Measurements from ENCODE around the gene SHOX.

Gene SHOX

DNA sequence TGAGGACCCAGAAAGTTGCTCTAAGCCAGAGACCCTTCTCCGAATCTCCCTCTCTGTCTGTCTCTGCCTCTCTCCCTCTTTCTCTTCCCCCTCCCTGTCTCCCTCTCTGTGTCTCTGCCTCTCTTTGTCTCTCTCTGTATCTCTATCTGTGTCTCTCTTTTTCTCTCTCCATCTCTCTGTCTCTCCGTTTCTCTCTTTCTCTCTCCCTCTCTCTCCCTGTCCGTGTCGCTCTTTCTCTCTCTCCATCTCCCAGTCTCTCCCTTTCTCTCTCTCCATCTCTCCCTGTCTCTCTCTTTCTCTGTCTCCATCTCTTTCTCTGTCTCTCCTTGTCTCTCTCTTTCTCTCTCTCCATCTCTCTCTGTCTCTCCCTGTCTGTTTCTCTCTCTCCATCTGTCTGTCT, 2.6 kb upstream of the SHOX start:
- Histone ChIP-seq H3K4me1 (ENCODE audit: insufficient read depth, poor library complexity, severe bottlenecking) (no peaks in the 10 kb centered on the region), H3K27ac (ENCODE audit: poor library complexity, severe bottlenecking) (no peak overlapping the region), H3K27me3 (ENCODE audit: insufficient read depth, poor library complexity, severe bottlenecking) (peaks cover 55% of the 10 kb centered on the region), H3K36me3 (ENCODE audit: low read depth) (no peaks in the 10 kb centered on the region), H3K9me3 (ENCODE audit: severe bottlenecking) (no peaks in the 10 kb centered on the region), H3K4me3 (ENCODE audit: severe bottlenecking) (no peak overlapping the region)
- ATAC-seq (ENCODE audit: low read depth) = no peak
- no peak for TF ChIP-seq CTCF (IDR thresholded peaks at IDR 0.05; ENCODE audit: poor library complexity, severe bottlenecking)
- DNase-seq (ENCODE audit: low spot score) = no peak

DNA sequence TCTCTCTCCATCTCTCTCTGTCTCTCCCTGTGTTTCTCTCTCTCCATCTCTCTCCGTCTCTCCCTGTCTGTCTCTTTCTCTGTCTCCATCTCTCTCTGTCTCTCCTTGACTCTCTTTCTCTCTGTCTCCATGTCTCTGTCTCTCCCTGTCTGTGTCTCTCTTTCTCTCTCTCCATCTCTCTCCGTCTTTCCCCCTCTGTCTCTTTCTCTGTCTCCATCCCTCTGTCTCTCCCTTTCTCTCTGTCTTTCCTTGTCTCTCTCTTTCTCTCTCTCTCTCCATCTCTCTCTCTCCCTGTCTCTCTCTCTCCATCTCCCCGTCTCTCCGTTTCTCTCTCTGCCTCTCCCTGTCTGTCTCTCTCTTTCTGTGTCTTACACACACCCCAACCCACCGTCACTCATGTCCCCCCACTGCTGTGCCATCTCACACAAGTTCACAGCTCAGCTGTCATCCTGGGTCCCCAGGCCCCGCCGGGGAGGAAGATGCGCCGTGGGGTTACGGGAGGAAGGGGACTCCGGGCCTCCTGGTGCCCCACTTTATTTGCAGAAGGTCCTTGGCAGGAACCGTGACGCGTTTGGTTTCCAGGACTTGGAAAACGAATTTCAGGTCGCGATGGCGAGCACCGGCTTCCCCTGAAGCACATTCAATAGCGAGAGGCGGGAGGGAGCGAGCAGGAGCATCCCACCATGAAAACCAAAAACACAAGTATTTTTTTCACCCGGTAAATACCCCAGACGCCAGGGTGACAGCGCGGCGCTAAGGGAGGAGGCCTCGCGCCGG, 1.2 kb upstream of the SHOX start:
- peaks cover 62% of the 10 kb centered on the region for H3K27me3 ChIP-seq (ENCODE audit: insufficient read depth, poor library complexity, severe bottlenecking)
- no peaks in the 10 kb centered on the region for H3K4me1 ChIP-seq (ENCODE audit: insufficient read depth, poor library complexity, severe bottlenecking)
- DNase-seq (ENCODE audit: low spot score) (no peak), ATAC-seq (ENCODE audit: low read depth) (no peak)
- no peaks in the 10 kb centered on the region for H3K9me3 ChIP-seq (ENCODE audit: severe bottlenecking)
- no peaks in the 10 kb centered on the region for H3K36me3 ChIP-seq (ENCODE audit: low read depth)
- H3K4me3 ChIP-seq (ENCODE audit: severe bottlenecking) = no peak overlapping the region
- no peak for TF ChIP-seq CTCF (IDR thresholded peaks at IDR 0.05; ENCODE audit: poor library complexity, severe bottlenecking)
- H3K27ac ChIP-seq (ENCODE audit: poor library complexity, severe bottlenecking) = no peak overlapping the region

DNA sequence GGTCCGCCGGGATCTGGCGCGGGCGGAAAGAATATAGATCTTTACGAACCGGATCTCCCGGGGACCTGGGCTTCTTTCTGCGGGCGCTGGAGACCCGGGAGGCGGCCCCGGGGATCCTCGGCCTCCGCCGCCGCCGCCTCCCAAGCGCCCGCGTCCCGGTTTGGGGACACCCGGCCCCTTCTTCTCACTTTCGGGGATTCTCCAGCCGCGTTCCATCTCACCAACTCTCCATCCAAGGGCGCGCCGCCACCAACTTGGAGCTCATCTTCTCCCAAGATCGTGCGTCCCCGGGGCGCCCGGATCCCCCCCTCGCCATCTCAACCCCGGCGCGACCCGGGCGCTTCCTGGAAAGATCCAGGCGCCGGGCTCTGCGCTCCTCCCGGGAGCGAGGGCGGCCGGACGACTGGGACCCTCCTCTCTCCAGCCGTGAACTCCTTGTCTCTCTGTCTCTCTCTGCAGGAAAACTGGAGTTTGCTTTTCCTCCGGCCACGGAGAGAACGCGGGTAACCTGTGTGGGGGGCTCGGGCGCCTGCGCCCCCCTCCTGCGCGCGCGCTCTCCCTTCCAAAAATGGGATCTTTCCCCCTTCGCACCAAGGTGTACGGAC, 482 bp upstream of the SHOX start:
- no peak overlapping the region for H3K4me3 ChIP-seq (ENCODE audit: severe bottlenecking)
- H3K36me3 ChIP-seq (ENCODE audit: low read depth) = no peaks in the 10 kb centered on the region
- ATAC-seq (ENCODE audit: low read depth) = no peak
- no peak for TF ChIP-seq CTCF (IDR thresholded peaks at IDR 0.05; ENCODE audit: poor library complexity, severe bottlenecking)
- H3K27me3 ChIP-seq (ENCODE audit: insufficient read depth, poor library complexity, severe bottlenecking) = peaks cover 69% of the 10 kb centered on the region
- H3K9me3 ChIP-seq (ENCODE audit: severe bottlenecking) = no peaks in the 10 kb centered on the region
- no peak for DNase-seq (ENCODE audit: low spot score)
- H3K4me1 ChIP-seq (ENCODE audit: insufficient read depth, poor library complexity, severe bottlenecking) = no peaks in the 10 kb centered on the region
- no peak overlapping the region for H3K27ac ChIP-seq (ENCODE audit: poor library complexity, severe bottlenecking)

- Histone ChIP-seq H3K9me3 (ENCODE audit: severe bottlenecking) (no peaks in the 10 kb centered on the region), H3K4me1 (ENCODE audit: insufficient read depth, poor library complexity, severe bottlenecking) (no peaks in the 10 kb centered on the region), H3K27ac (ENCODE audit: poor library complexity, severe bottlenecking) (no peak overlapping the region), H3K27me3 (ENCODE audit: insufficient read depth, poor library complexity, severe bottlenecking) (peaks cover 80% of the 10 kb centered on the region), H3K4me3 (ENCODE audit: severe bottlenecking) (no peak overlapping the region), H3K36me3 (ENCODE audit: low read depth) (no peaks in the 10 kb centered on the region)
- TF ChIP-seq CTCF (IDR thresholded peaks at IDR 0.05; ENCODE audit: poor library complexity, severe bottlenecking) = no peak
- ATAC-seq (ENCODE audit: low read depth) = no peak
- DNase-seq (ENCODE audit: low spot score) = no peak
These were observed 1.3 kb downstream of the SHOX start for GRCh38 chrX:631802-632365.

Data from RWPE2 (cell line).